K562 (cell line): Measurements from ENCODE around the gene CLDND2. TPM values are rescaled to one million over a fixed set of nuclear protein-coding genes. Genes with fewer than 3 reads are reported as not detected.
A peak's percentile ranks its signal among the peaks of the same experiment; 100 is the strongest.

Experiments used
- ATAC-seq: fragments of 200-7000 bp; cut with Tn5 transposase; 3 replicates; pipeline ENCODE4 v1.9.1; 2020; ENCODE audit warnings: moderate library complexity
- BruUV-seq: library from RNA; stranded (reverse); fragments of 400-500 nt; replicated peaks from 2 replicates; lab custom pipeline; 2021; lab: Mats Ljungman, UMichigan
- CTCF ChIA-PET: fragments of 300-600 bp; formaldehyde crosslinking; extraction: SDS; loops from one replicate; lab custom pipeline; 2021; ENCODE audit warnings: low intra/inter-chr PET ratio; lab: Yijun Ruan, JAX
- POLR2A ChIA-PET: fragments of 300-600, 350-650 bp; sonication (Branson Sonifier 250); formaldehyde crosslinking; extraction: SDS; loops from one replicate; lab custom pipeline; 2021; ENCODE audit warnings: antibody characterized with exemption, inconsistent platforms; lab: Yijun Ruan, JAX
- DNase-seq, 4 experiments: peaks; one replicate each; pipeline versions ENCODE4 v3.0.0 to v3.0.0-alpha.2; 2011 to 2018; ENCODE audit warnings: low spot score in 3 of 4, mixed read lengths in 3 of 4; ENCODE audit errors: extremely low read depth in 1 of 4
- FAIRE-seq: peaks from 2 replicates; lab custom pipeline; 2011; peaks lifted over from hg19 to GRCh38; lab: Jason Lieb, UNC
- H2AFZ ChIP-seq: 2 replicates; pipeline ENCODE4 v1.6.0; 2011; ENCODE audit warnings: low read depth, low read length, control low read depth, inconsistent platforms
- H3K27ac ChIP-seq: fragments of 200-600 bp; 3 replicates; pipeline ENCODE4 v1.8.0; 2011; ENCODE audit warnings: low read depth, mild to moderate bottlenecking, control low read depth, inconsistent platforms, low read length, moderate library complexity, mixed read lengths; ENCODE audit errors: extremely low read depth
- H3K27me3 ChIP-seq, 2 experiments: fragments of 300-600 bp in 1 of 2; 2 replicates in 1 of 2; 3 replicates in 1 of 2; pipeline versions ENCODE4 v1.6.0 to v1.8.0; 2011; ENCODE audit warnings: inconsistent platforms in 2 of 2, low read length in 2 of 2, mild to moderate bottlenecking in 1 of 2, mixed read lengths in 1 of 2, moderate library complexity in 1 of 2; ENCODE audit not compliant: control insufficient read depth in 2 of 2, insufficient read depth in 2 of 2
- H3K36me3 ChIP-seq: fragments of 300-600 bp; 3 replicates; pipeline ENCODE4 v1.8.0; 2011; ENCODE audit warnings: mild to moderate bottlenecking, low read length, inconsistent platforms; ENCODE audit not compliant: control insufficient read depth, insufficient read depth
- H3K4me1 ChIP-seq, 2 experiments: fragments of 200-600 bp in 1 of 2; replicated peaks in 1 of 2; 2 replicates in 1 of 2; 3 replicates in 1 of 2; pipeline versions ENCODE4 v1.5.1 to v1.8.0; 2011; ENCODE audit warnings: inconsistent platforms in 2 of 2, low read length in 2 of 2, mild to moderate bottlenecking in 1 of 2, mixed read lengths in 1 of 2, moderate library complexity in 1 of 2; ENCODE audit not compliant: control insufficient read depth in 2 of 2, insufficient read depth in 2 of 2
- H3K4me2 ChIP-seq: 2 replicates; pipeline ENCODE4 v1.6.1; 2011; ENCODE audit warnings: low read length, control low read depth, inconsistent platforms, mixed read lengths; ENCODE audit not compliant: insufficient read depth
- H3K4me3 ChIP-seq: fragments of 200-600 bp; sonication (generic), shearing (Covaris generic); 2 replicates; pipeline ENCODE4 v1.5.1; 2016; ENCODE audit warnings: control low read depth, inconsistent platforms
- H3K79me2 ChIP-seq: fragments of 200-600 bp; 3 replicates; pipeline ENCODE4 v1.8.0; 2011; ENCODE audit warnings: low read length, inconsistent platforms; ENCODE audit not compliant: control insufficient read depth, insufficient read depth
- H3K9ac ChIP-seq, 2 experiments: 2 replicates each; pipeline versions ENCODE4 v1.6.0 to v1.6.1; 2011; ENCODE audit warnings: low read depth in 2 of 2, low read length in 2 of 2, control low read depth in 1 of 2, inconsistent platforms in 1 of 2, mild to moderate bottlenecking in 1 of 2, mixed read lengths in 1 of 2; ENCODE audit not compliant: insufficient read depth in 1 of 2
- H3K9me1 ChIP-seq: one replicate; pipeline ENCODE4 v1.6.0; 2011; ENCODE audit warnings: inconsistent platforms, mild to moderate bottlenecking, low read length, moderate library complexity; ENCODE audit not compliant: control insufficient read depth, insufficient read depth
- H3K9me3 ChIP-seq: replicated peaks from 2 replicates; pipeline ENCODE4 v1.5.1; 2011; ENCODE audit warnings: low read depth, low read length, inconsistent platforms; ENCODE audit not compliant: control insufficient read depth, insufficient read depth
- H4K20me1 ChIP-seq: replicated peaks from 2 replicates; pipeline ENCODE4 v1.6.1; 2011; ENCODE audit warnings: low read length, inconsistent platforms, mixed read lengths; ENCODE audit not compliant: control insufficient read depth, insufficient read depth
- C11orf30 ChIP-seq: fragments of 450-650 bp; IDR thresholded peaks from 2 replicates; pipeline ENCODE4 v1.6.1; 2016; ENCODE audit warnings: low read depth, mild to moderate bottlenecking
- FIP1L1 ChIP-seq: fragments of 200-400 bp; formaldehyde crosslinking; IDR thresholded peaks from 2 replicates; pipeline ENCODE4 v1.6.1; 2018; ENCODE audit warnings: mild to moderate bottlenecking, low read depth, low read length; ENCODE audit not compliant: poor library complexity, severe bottlenecking
- GATAD2B ChIP-seq: fragments of 450-650 bp; IDR thresholded peaks from 2 replicates; pipeline ENCODE4 v1.6.1; 2017; ENCODE audit warnings: mild to moderate bottlenecking, borderline replicate concordance
- GMEB1 ChIP-seq: fragments of 250-450 bp; sonication (Bioruptor Pico); IDR thresholded peaks from 2 replicates; pipeline ENCODE4 v1.4.0; 2020; ENCODE audit warnings: mild to moderate bottlenecking
- MXI1 ChIP-seq: IDR thresholded peaks from 2 replicates; pipeline ENCODE4 v1.6.1; 2011; ENCODE audit warnings: low read depth, mild to moderate bottlenecking, improper control_type of control experiment, low read length
- RFX1 ChIP-seq: fragments of 450-650 bp; IDR thresholded peaks from 2 replicates; pipeline ENCODE4 v1.6.1; 2016; ENCODE audit warnings: mild to moderate bottlenecking, moderate library complexity
- SAFB2 ChIP-seq: fragments of 200-400 bp; formaldehyde crosslinking; IDR thresholded peaks from 2 replicates; pipeline ENCODE4 v1.6.1; 2018; ENCODE audit warnings: borderline replicate concordance, low read length, low read depth, moderate library complexity; ENCODE audit not compliant: severe bottlenecking
- ZNF668 ChIP-seq: fragments of 250-450 bp; sonication (Bioruptor Pico); IDR thresholded peaks from 2 replicates; pipeline ENCODE4 v1.8.0; 2022; ENCODE audit warnings: mild to moderate bottlenecking, inconsistent platforms
- WGBS: fragments of 100-300 bp; shearing (Covaris generic); methylation state at CpG from one replicate; pipeline ENCODE4 v1.1.6; 2016; ENCODE audit warnings: low coverage, mixed read lengths; ENCODE audit not compliant: insufficient coverage; ENCODE audit errors: missing lambda C conversion rate; 5-methylcytosine and 5-hydroxymethylcytosine counted together
- in situ Hi-C: fragments of 300-500 bp; cut with MboI; formaldehyde crosslinking; loops from 4 replicates; pipeline ENCODE4 v1.15.0; 2018; ENCODE audit warnings: inconsistent platforms, mixed read lengths
- intact Hi-C: fragments of 100-400 bp; cut with micrococcal nuclease; formaldehyde crosslinking; loops from 2 replicates; pipeline ENCODE4 v1.14.2; 2022
- polyA plus RNA-seq, 8 experiments: library from polyadenylated mRNA; depleted of rRNA in 4 of 8; stranded (reverse) in 5 of 8; unstranded in 3 of 8; fragments of >200 nt; fragmentation: Nextera tagmentation in 2 of 8; fragmentation: Illumina TruSeq in 1 of 8; extraction: Ambion mirVana in 2 of 8; extraction: Trizol in 1 of 8; gene quantifications; 2 replicates each; pipeline versions ENCODE4 v1.2.1 to v1.2.3, GENCODE V29; 2011 to 2014; ENCODE audit warnings: inconsistent platforms in 1 of 8, missing spikeins in 1 of 8
- total RNA-seq, 7 experiments: library from RNA; depleted of rRNA in 6 of 7; stranded (reverse); fragments of >200 nt in 6 of 7; fragmentation: Illumina TruSeq in 2 of 7; extraction: Trizol in 2 of 7; gene quantifications; 2 replicates each; pipeline versions ENCODE4 v1.2.1 to v1.2.3, GENCODE V29; 2011 to 2021; ENCODE audit warnings: low replicate concordance in 1 of 7
- TF ChIP-seq, protein P1 (sequence below): fragments of 450-650 bp; IDR thresholded peaks from 2 replicates; pipeline ENCODE4 v1.7.0; 2016; ENCODE audit warnings: borderline replicate concordance

Gene CLDND2
- total and polyA plus RNA-seq, 9 of the 15 experiments (the other 6 are each of a cell fraction or from before 2014, with no cell fraction given): 0.45 to 4.0 (median 1.2) TPM; not detected in 3

DNA sequence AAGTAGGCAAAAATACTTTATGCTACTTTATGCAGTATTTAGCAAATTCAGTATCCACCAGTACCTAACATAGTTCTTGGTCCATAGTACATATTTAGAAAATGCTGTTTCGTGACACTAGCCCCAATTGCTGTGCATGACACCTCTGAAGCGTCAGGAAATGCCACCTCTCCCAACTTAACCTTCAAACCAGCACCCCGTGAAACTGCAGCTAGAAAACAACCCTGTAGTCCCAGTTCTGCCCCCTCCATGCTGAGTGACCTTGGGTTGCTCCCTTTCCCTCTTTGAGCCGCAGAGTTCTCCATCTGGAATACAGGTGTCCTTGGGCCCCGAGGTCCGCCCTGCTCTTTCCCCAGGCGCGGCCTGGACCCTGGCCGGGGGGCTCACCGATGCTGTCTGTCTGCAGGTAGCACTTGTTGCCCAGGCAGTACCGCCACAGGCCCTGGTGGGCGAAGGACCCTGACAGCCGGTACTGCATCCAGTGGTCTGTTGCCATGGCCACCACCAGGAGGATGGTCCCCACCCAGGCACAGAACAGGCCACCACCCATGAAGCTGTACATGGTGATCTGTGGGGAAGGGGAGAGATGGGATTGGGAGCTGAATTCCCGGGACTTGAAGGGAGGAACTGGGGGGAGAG lies 18.2 kb upstream of the CLDND2 start:
- Histone ChIP-seq H3K9ac (peak overlapping the region in 1 of 2 experiments; percentile 26; a peak in 1 of 4 replicates), H3K4me3 (no peak overlapping the region), H3K36me3 (no peaks in the 10 kb centered on the region), H2AFZ (no peak overlapping the region), H3K27me3 (no peaks in the 10 kb centered on the region), H3K79me2 (no peaks in the 10 kb centered on the region), H3K4me1 (peaks cover 13 to 32% of the 10 kb centered on the region in 2 experiments; a peak in 4 of 5 replicates), H3K9me1 (no peaks in the 10 kb centered on the region), H4K20me1 (no peaks in the 10 kb centered on the region), H3K27ac (no peak overlapping the region), H3K4me2 (no peak overlapping the region), H3K9me3 (no peaks in the 10 kb centered on the region)
- DNase-seq (no peak), FAIRE-seq (no peak), ATAC-seq (no peak)
- ChIA-PET CTCF (no interaction called here), POLR2A (interaction anchor here (0.6 to 1.0 kb wide), 2 partner anchors 28 to 136 kb away, joined by 3 read pairs; no protein-coding TSS in a partner anchor)
- peak; percentile 53 for TF ChIP-seq RFX1
- no peak for TF ChIP-seq FIP1L1
- BruUV-seq: no TSS peak
- intact Hi-C loops (no loop called here), in situ Hi-C loops (no loop called here)
- 82% methylated on average over 12 of the region's 14 CpGs for WGBS

DNA sequence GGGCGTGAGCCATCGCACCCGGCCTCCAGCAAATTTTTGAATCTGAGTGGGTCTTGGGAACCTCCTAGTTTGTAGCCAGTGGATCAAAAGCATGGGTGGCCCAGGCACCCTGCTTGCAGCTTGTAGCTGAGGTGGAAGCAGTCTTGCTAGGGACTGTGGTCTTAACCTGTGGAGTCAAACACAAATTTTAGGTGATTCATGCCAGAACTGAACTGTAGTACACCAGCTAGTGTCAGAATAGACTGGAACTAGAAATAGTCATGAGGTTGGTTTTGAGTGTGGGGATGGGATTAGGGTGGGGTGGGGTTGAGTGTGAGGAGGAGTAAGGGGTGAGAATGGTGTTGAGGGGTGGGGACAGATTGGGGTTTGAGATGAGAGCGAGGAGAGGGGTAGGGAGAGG lies 13.2 kb upstream of the CLDND2 start:
- ChIA-PET POLR2A (interaction anchor here (0.6 to 1.6 kb wide), 3 partner anchors 8 to 1509 kb away, joined by 3 to 5 read pairs (median 3); partner anchors contain the start of gene C19orf84), CTCF (no interaction called here)
- DNase-seq (no peak), ATAC-seq (no peak), FAIRE-seq (no peak)
- no TSS peak for BruUV-seq
- H3K4me3 ChIP-seq: no peak overlapping the region
- H3K79me2 ChIP-seq: no peaks in the 10 kb centered on the region
- in situ Hi-C loops: no loop called here
- peaks cover 15 to 16% of the 10 kb centered on the region in 2 experiments; a peak in 4 of 5 replicates for H3K4me1 ChIP-seq
- H2AFZ ChIP-seq: no peak overlapping the region
- no peaks in the 10 kb centered on the region for H3K27me3 ChIP-seq
- intact Hi-C loops: no loop called here
- H3K9ac ChIP-seq: no peak overlapping the region
- 100% methylated on average over 3 of the region's 4 CpGs for WGBS
- H3K4me2 ChIP-seq: no peak overlapping the region
- no peaks in the 10 kb centered on the region for H3K36me3 ChIP-seq
- H4K20me1 ChIP-seq: no peaks in the 10 kb centered on the region
- H3K9me3 ChIP-seq: 0 out of 2 replicates have a peak, but pooled peaks cover 4% of the 10 kb centered on the region
- H3K27ac ChIP-seq: no peak overlapping the region
- no peaks in the 10 kb centered on the region for H3K9me1 ChIP-seq
- TF ChIP-seq SAFB2: no peak
- TF ChIP-seq C11orf30: no peak
- no peak for TF ChIP-seq GATAD2B
- TF ChIP-seq, protein P1, sequence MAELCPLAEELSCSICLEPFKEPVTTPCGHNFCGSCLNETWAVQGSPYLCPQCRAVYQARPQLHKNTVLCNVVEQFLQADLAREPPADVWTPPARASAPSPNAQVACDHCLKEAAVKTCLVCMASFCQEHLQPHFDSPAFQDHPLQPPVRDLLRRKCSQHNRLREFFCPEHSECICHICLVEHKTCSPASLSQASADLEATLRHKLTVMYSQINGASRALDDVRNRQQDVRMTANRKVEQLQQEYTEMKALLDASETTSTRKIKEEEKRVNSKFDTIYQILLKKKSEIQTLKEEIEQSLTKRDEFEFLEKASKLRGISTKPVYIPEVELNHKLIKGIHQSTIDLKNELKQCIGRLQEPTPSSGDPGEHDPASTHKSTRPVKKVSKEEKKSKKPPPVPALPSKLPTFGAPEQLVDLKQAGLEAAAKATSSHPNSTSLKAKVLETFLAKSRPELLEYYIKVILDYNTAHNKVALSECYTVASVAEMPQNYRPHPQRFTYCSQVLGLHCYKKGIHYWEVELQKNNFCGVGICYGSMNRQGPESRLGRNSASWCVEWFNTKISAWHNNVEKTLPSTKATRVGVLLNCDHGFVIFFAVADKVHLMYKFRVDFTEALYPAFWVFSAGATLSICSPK: no peak
- TF ChIP-seq MXI1: no peak
- TF ChIP-seq GMEB1 (CRISPR knock-in tag): no peak
- TF ChIP-seq ZNF668 (CRISPR knock-in tag): no peak
